IPS-20b (cell line): Measurements from ENCODE around the gene PON1.

Source experiments
- H3K27ac ChIP-seq: one replicate; pipeline ENCODE4 v1.5.1; 2013; ENCODE audit warnings: low read length
- H3K27me3 ChIP-seq: 2 replicates; pipeline ENCODE4 v1.6.1; 2013; ENCODE audit warnings: mild to moderate bottlenecking, low read length, inconsistent platforms; ENCODE audit not compliant: insufficient read depth
- H3K36me3 ChIP-seq: 2 replicates; pipeline ENCODE4 v1.6.1; 2013; ENCODE audit warnings: low read depth, mild to moderate bottlenecking, inconsistent platforms, low read length, moderate library complexity; ENCODE audit not compliant: insufficient read depth
- H3K4me1 ChIP-seq: 2 replicates; pipeline ENCODE4 v1.6.1; 2013; ENCODE audit warnings: mild to moderate bottlenecking, control low read depth, inconsistent platforms, low read length, moderate library complexity; ENCODE audit not compliant: insufficient read depth
- H3K4me3 ChIP-seq: 2 replicates; pipeline ENCODE4 v1.5.1; 2013; ENCODE audit warnings: mild to moderate bottlenecking, low read length, inconsistent platforms
- H3K9ac ChIP-seq: 2 replicates; pipeline ENCODE4 v1.6.1; 2013; ENCODE audit warnings: low read depth, mild to moderate bottlenecking, inconsistent platforms, low read length, moderate library complexity
- H3K9me3 ChIP-seq: 2 replicates; pipeline ENCODE4 v1.6.1; 2013; ENCODE audit warnings: mild to moderate bottlenecking, low read depth, low read length, inconsistent platforms; ENCODE audit not compliant: insufficient read depth

Gene PON1

GRCh38 chr7:95251966-95252365, 72.4 kb downstream of the PON1 start:
- Histone ChIP-seq H3K9me3 (no peaks in the 10 kb centered on the region), H3K27me3 (no peaks in the 10 kb centered on the region)

GRCh38 chr7:95250571-95250970, 73.8 kb downstream of the PON1 start:
- peaks cover 9% of the 10 kb centered on the region; the same call in 1 of the 2 replicates for H3K4me1 ChIP-seq
- H3K27ac ChIP-seq = no peak overlapping the region
- H3K9ac ChIP-seq = no peak overlapping the region
- no peaks in the 10 kb centered on the region for H3K27me3 ChIP-seq
- H3K9me3 ChIP-seq = no peaks in the 10 kb centered on the region
- H3K4me3 ChIP-seq = no peak overlapping the region
- peaks cover 8% of the 10 kb centered on the region; the same call in 1 of the 2 replicates for H3K36me3 ChIP-seq

More at GRCh38 chr7:95251966-95252365, 72.4 kb downstream of the PON1 start:
- no peak overlapping the region for H3K4me3 ChIP-seq
- H3K27ac ChIP-seq = no peak overlapping the region
- H3K4me1 ChIP-seq = no peaks in the 10 kb centered on the region
- H3K36me3 ChIP-seq = peaks cover 8% of the 10 kb centered on the region; the same call in 1 of the 2 replicates
- H3K9ac ChIP-seq = no peak overlapping the region
